K562 (cell line): Measurements from ENCODE around the gene CDR2L. TPM values are rescaled to one million over a fixed set of nuclear protein-coding genes. Genes with fewer than 3 reads are reported as not detected.
A peak's percentile ranks its signal among the peaks of the same experiment; 100 is the strongest.

Experiments used
- ATF3 ChIP-seq, 2 experiments: fragments of 450-650 bp in 1 of 2; sonication (generic) in 1 of 2; formaldehyde crosslinking in 1 of 2; IDR thresholded peaks in 1 of 2; conservative IDR thresholded peaks in 1 of 2; 2 replicates each; pipeline versions ENCODE4 v1.6.1 to v1.8.1; 2016 to 2023; ENCODE audit warnings: mild to moderate bottlenecking in 2 of 2, moderate library complexity in 2 of 2, inconsistent platforms in 1 of 2, missing genetic modification reagents in 1 of 2
- BDP1 ChIP-seq: IDR thresholded peaks from 3 replicates; pipeline ENCODE4 v1.6.1; 2011; ENCODE audit not compliant: insufficient read length, insufficient read depth
- ELF1 ChIP-seq: fragments of 200-800 bp; sonication (Bioruptor generic); IDR thresholded peaks from 2 replicates; pipeline ENCODE4 v1.6.1; 2016; ENCODE audit warnings: missing genetic modification characterization, missing compliant biosample characterization
- GABPA ChIP-seq: fragments of 200-800 bp; sonication (Bioruptor generic); conservative IDR thresholded peaks from 2 replicates; pipeline ENCODE4 v1.6.1; 2016; ENCODE audit warnings: low read depth, missing genetic modification characterization, missing compliant biosample characterization
- HNRNPH1 ChIP-seq: fragments of 200-400 bp; formaldehyde crosslinking; optimal IDR thresholded peaks from 2 replicates; pipeline ENCODE3; 2017; ENCODE audit warnings: low read depth, mild to moderate bottlenecking, low read length, moderate library complexity
- NR2F6 ChIP-seq: fragments of 450-650 bp; formaldehyde crosslinking; IDR thresholded peaks from 2 replicates; pipeline ENCODE4 v1.4.0; 2020; ENCODE audit warnings: mild to moderate bottlenecking
- PATZ1 ChIP-seq: fragments of 250-450 bp; sonication (Bioruptor Pico); IDR thresholded peaks from 2 replicates; pipeline ENCODE4 v1.5.0; 2020; ENCODE audit warnings: mild to moderate bottlenecking, borderline replicate concordance
- PBX2 ChIP-seq, 2 experiments: IDR thresholded peaks in 1 of 2; conservative IDR thresholded peaks in 1 of 2; 2 replicates each; pipeline ENCODE4 v1.6.1; 2016; ENCODE audit warnings: low read depth in 2 of 2, mild to moderate bottlenecking in 1 of 2, missing compliant biosample characterization in 1 of 2, missing genetic modification characterization in 1 of 2, moderate library complexity in 1 of 2
- POLR3A ChIP-seq: IDR thresholded peaks from 2 replicates; pipeline ENCODE4 v1.6.1; 2011; ENCODE audit warnings: borderline replicate concordance, mild to moderate bottlenecking, moderate library complexity; ENCODE audit not compliant: insufficient read length, insufficient read depth; ENCODE audit errors: extremely low read depth
- RFX5 ChIP-seq: IDR thresholded peaks from 2 replicates; pipeline ENCODE4 v1.6.1; 2011; ENCODE audit warnings: low read depth, mild to moderate bottlenecking, improper control_type of control experiment, low read length
- SMARCB1 ChIP-seq: IDR thresholded peaks from 2 replicates; pipeline ENCODE4 v1.6.1; 2011; ENCODE audit warnings: improper control_type of control experiment, low read depth; ENCODE audit not compliant: insufficient read length
- TAF7 ChIP-seq: fragments of 450-650 bp; IDR thresholded peaks from 2 replicates; pipeline ENCODE4 v1.6.1; 2016; ENCODE audit warnings: missing genetic modification characterization, missing compliant biosample characterization
- ZBTB5 ChIP-seq: fragments of 450-650 bp; IDR thresholded peaks from 2 replicates; pipeline ENCODE4 v1.6.1; 2017; ENCODE audit warnings: antibody characterized with exemption
- ZNF134 ChIP-seq: fragments of 250-450 bp; sonication (Bioruptor Pico); conservative IDR thresholded peaks from 2 replicates; pipeline ENCODE4 v1.4.0; 2020
- ZNF3 ChIP-seq: fragments of 250-450 bp; sonication (Bioruptor Pico); IDR thresholded peaks from 2 replicates; pipeline ENCODE4 v1.5.0; 2021; ENCODE audit warnings: mild to moderate bottlenecking, moderate library complexity
- ZNF311 ChIP-seq: fragments of 250-450 bp; sonication (Bioruptor Pico); IDR thresholded peaks from 2 replicates; pipeline ENCODE4 v1.4.0; 2020; ENCODE audit warnings: mild to moderate bottlenecking, moderate library complexity
- ZNF507 ChIP-seq: conservative IDR thresholded peaks from 2 replicates; pipeline ENCODE4 v1.6.1; 2017; ENCODE audit warnings: missing genetic modification characterization, missing compliant biosample characterization
- ZNF764 ChIP-seq: fragments of 250-450 bp; sonication (Bioruptor Pico); IDR thresholded peaks from 2 replicates; pipeline ENCODE4 v1.4.0; 2020; ENCODE audit warnings: low read depth, mild to moderate bottlenecking, moderate library complexity
- ZNF79 ChIP-seq: fragments of 250-450 bp; sonication (Bioruptor Pico); IDR thresholded peaks from 2 replicates; pipeline ENCODE4 v1.4.0; 2020; ENCODE audit warnings: low read depth, mild to moderate bottlenecking, moderate library complexity
- polyA plus RNA-seq, 8 experiments: library from polyadenylated mRNA; depleted of rRNA in 4 of 8; stranded (reverse) in 5 of 8; unstranded in 3 of 8; fragments of >200 nt; fragmentation: Nextera tagmentation in 2 of 8; fragmentation: Illumina TruSeq in 1 of 8; extraction: Ambion mirVana in 2 of 8; extraction: Trizol in 1 of 8; gene quantifications; 2 replicates each; pipeline versions ENCODE4 v1.2.1 to v1.2.3, GENCODE V29; 2011 to 2014; ENCODE audit warnings: inconsistent platforms in 1 of 8, missing spikeins in 1 of 8
- total RNA-seq, 7 experiments: library from RNA; depleted of rRNA in 6 of 7; stranded (reverse); fragments of >200 nt in 6 of 7; fragmentation: Illumina TruSeq in 2 of 7; extraction: Trizol in 2 of 7; gene quantifications; 2 replicates each; pipeline versions ENCODE4 v1.2.1 to v1.2.3, GENCODE V29; 2011 to 2021; ENCODE audit warnings: low replicate concordance in 1 of 7

CDR2L gene
- total and polyA plus RNA-seq, 9 of the 15 experiments (the other 6 are each of a cell fraction or from before 2014, with no cell fraction given) = 2.7 to 16.0 (median 7.3) TPM

- TF ChIP-seq ZBTB5 (no peak), GABPA (peak; percentile 98), SMARCB1 (no peak), ZNF3 (CRISPR knock-in tag) (no peak), ZNF764 (CRISPR knock-in tag) (no peak), TAF7 (tag) (peak; percentile 71), ATF3 (IDR thresholded peaks at IDR 0.05) (no peak), ATF3 (CRISPR knock-in tag; conservative IDR thresholded peaks at IDR 0.05) (0 out of 2 replicates have a peak, but pooled peaks have one; percentile 24), NR2F6 (no peak), ZNF134 (CRISPR knock-in tag) (no peak), ZNF79 (no peak), POLR3A (no peak), BDP1 (no peak), PATZ1 (CRISPR knock-in tag) (no peak), PBX2 (CRISPR knock-in tag; IDR thresholded peaks at IDR 0.05; ENCODE audit: low read depth) (no peak), PBX2 (tag; conservative IDR thresholded peaks at IDR 0.05; ENCODE audit: low read depth) (peak; percentile 70), RFX5 (no peak), ZNF507 (tag) (no peak), HNRNPH1 (no peak), ZNF311 (no peak), ELF1 (tag) (peak; percentile 96)
Observed at GRCh38 chr17:75046407-75047289, 59.2 kb downstream of the CDR2L start, which contains the start of the genes ATP5PD and KCTD2 (continued).
